Measurements from ENCODE around the gene PDE10A.

PDE10A gene

GRCh38 chr6:165458134-165458533, 204.9 kb downstream of the PDE10A start:
- DNase-seq = no peak

GRCh38 chr6:165456286-165456685, 206.8 kb downstream of the PDE10A start:
- DNase-seq = no peak

- no peak for DNase-seq
Measured at GRCh38 chr6:165455488-165455887, 207.6 kb downstream of the PDE10A start.

GRCh38 chr6:165453395-165453794, 209.6 kb downstream of the PDE10A start:
- DNase-seq = no peak

- DNase-seq = no peak
Measured at GRCh38 chr6:165451838-165452237, 211.2 kb downstream of the PDE10A start.

GRCh38 chr6:165448210-165448609, 214.8 kb downstream of the PDE10A start:
- no peak for DNase-seq

- no peak for DNase-seq
Measured at GRCh38 chr6:165447141-165447540, 215.9 kb downstream of the PDE10A start.

GRCh38 chr6:165446331-165446730, 216.7 kb downstream of the PDE10A start:
- no peak for DNase-seq

- DNase-seq = no peak
Measured at GRCh38 chr6:165443462-165443861, 219.6 kb downstream of the PDE10A start.

GRCh38 chr6:165441181-165441580, 221.9 kb downstream of the PDE10A start:
- DNase-seq = no peak

- DNase-seq = peak in 1 of 2 experiments; percentile 3
Measured at GRCh38 chr6:165439928-165440554, 223.0 kb downstream of the PDE10A start.

GRCh38 chr6:165426892-165427291, 236.1 kb downstream of the PDE10A start:
- DNase-seq = no peak

- no peak for DNase-seq
Measured at GRCh38 chr6:165422192-165422591, 240.8 kb downstream of the PDE10A start.

GRCh38 chr6:165417278-165417865, 245.7 kb downstream of the PDE10A start:
- DNase-seq = no peak

- no peak for DNase-seq
Measured at GRCh38 chr6:165404697-165405096, 258.3 kb downstream of the PDE10A start.

- DNase-seq = no peak
Measured at GRCh38 chr6:165404296-165404695, 258.7 kb downstream of the PDE10A start.

- no peak for DNase-seq
Measured at GRCh38 chr6:165403006-165403595, 259.9 kb downstream of the PDE10A start.

- DNase-seq = no peak
Measured at GRCh38 chr6:165401092-165401491, 261.9 kb downstream of the PDE10A start.

GRCh38 chr6:165390475-165390874, 272.6 kb downstream of the PDE10A start:
- no peak for DNase-seq

GRCh38 chr6:165389534-165389933, 273.5 kb downstream of the PDE10A start:
- no peak for DNase-seq

GRCh38 chr6:165383323-165383722, 279.7 kb downstream of the PDE10A start:
- no peak for DNase-seq

GRCh38 chr6:165376100-165376499, 286.9 kb downstream of the PDE10A start:
- DNase-seq = no peak

GRCh38 chr6:165365371-165365770, 297.7 kb downstream of the PDE10A start:
- DNase-seq = no peak

- DNase-seq = no peak
Measured at GRCh38 chr6:165345700-165346099, 317.3 kb downstream of the PDE10A start.

GRCh38 chr6:165340532-165340931, 322.5 kb downstream of the PDE10A start:
- no peak for DNase-seq

Measured in NCI-H446 (cell line).